MG63 (cell line): ENCODE results near the gene SOBP. TPM values are rescaled to one million over a fixed set of nuclear protein-coding genes. Genes with fewer than 3 reads are reported as not detected.
A peak's percentile ranks its signal among the peaks of the same experiment; 100 is the strongest.

Experiments
- DNase-seq: peaks from one replicate; pipeline ENCODE4 v3.0.0-alpha.2; 2020
- H3K27me3 ChIP-seq: fragments of 250-450 bp; sonication (Bioruptor Pico); 2 replicates; pipeline ENCODE4 v1.5.1; 2020; ENCODE audit warnings: mild to moderate bottlenecking, moderate library complexity
- H3K36me3 ChIP-seq: fragments of 250-450 bp; sonication (Bioruptor Pico); 2 replicates; pipeline ENCODE4 v1.5.1; 2020; ENCODE audit warnings: mild to moderate bottlenecking, moderate library complexity
- H3K4me3 ChIP-seq: fragments of 250-450 bp; sonication (Bioruptor Pico); 2 replicates; pipeline ENCODE4 v1.5.1; 2020; ENCODE audit warnings: mild to moderate bottlenecking, moderate library complexity
- H3K9me3 ChIP-seq: fragments of 250-450 bp; sonication (Bioruptor Pico); 2 replicates; pipeline ENCODE4 v1.5.1; 2020; ENCODE audit warnings: mild to moderate bottlenecking, moderate library complexity
- total RNA-seq: library from RNA; depleted of rRNA; stranded (reverse); fragments of >200 nt; shearing (Covaris generic); gene quantifications from 2 replicates; pipeline ENCODE4 v1.2.3, GENCODE V29; 2014; ENCODE audit warnings: low replicate concordance

SOBP gene
- total RNA-seq, 1 experiment from 2014 or later: 0.69 TPM

DNA sequence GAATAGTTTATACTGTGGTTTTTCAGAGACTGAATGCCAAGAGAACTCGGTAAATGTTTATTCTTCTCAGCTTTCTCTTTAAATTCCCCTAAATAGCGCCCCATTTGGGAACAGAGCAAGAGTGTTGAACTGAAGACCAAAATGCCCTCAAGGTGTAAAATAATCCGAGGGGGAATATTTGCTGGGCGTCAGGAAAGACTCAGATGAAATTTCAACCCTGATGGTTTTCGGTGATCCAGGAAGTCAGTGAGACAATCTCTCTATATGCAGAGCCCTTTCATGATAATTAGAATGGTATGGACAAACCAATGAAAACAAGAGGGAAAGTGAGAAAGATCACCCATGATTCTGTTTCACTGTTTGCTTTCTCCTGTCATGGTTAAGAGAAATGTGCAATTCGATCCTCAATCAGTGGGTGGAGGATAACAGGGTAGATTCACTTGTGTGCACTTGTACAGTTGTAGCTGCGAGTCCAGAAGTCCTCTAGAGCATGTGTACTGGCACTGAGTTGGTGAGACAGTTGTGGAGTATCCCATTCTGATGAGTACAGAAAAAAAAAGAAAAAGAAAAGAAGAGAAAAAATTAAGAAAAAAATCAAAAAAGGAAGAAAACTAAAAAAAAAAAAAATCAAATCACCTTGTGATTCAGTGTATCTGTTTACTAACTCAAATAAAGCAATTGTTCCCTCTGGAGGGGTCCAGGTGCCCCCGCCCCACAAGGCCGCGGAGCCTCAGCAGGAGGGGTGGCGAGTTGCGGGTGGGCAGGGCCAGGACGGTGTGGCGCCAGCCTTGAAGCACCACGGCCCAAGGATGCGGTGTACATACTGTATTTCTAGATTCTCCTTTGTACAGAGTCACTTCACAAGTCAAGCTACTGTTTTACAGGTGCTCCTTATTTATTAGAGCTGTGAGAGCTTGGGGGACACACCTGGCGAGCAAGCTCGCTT, 169.3 kb downstream of the SOBP start:
- Histone ChIP-seq H3K4me3 (peak overlapping the region; percentile 27), H3K36me3 (no peaks in the 10 kb centered on the region)
- no peak for DNase-seq

DNA sequence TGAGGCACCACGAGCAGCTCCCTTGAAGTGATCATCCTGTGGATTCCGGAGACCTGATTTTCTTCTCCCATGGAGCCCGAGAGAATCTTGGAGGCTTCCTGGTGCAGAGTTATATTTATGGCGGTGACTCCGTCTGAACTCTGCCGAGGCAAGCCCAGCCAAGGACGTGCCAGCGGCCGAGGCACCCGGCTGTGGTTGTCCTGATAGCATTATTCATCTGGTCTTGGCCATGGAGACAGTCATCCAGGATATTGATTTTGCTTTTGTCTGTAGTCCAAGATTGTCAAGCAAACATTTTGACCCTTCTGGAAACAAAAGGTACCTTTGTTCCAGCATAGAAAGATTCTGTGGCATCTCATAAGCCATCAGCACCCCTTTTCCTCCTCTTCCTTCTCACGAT, 170.9 kb downstream of the SOBP start:
- DNase-seq: no peak
- no peaks in the 10 kb centered on the region for H3K9me3 ChIP-seq
- no peaks in the 10 kb centered on the region for H3K36me3 ChIP-seq
- H3K4me3 ChIP-seq: no peak overlapping the region
- H3K27me3 ChIP-seq: no peaks in the 10 kb centered on the region

More for the DNA sequence above, 169.3 kb downstream of the SOBP start:
- no peaks in the 10 kb centered on the region for H3K9me3 ChIP-seq
- no peaks in the 10 kb centered on the region for H3K27me3 ChIP-seq

DNA sequence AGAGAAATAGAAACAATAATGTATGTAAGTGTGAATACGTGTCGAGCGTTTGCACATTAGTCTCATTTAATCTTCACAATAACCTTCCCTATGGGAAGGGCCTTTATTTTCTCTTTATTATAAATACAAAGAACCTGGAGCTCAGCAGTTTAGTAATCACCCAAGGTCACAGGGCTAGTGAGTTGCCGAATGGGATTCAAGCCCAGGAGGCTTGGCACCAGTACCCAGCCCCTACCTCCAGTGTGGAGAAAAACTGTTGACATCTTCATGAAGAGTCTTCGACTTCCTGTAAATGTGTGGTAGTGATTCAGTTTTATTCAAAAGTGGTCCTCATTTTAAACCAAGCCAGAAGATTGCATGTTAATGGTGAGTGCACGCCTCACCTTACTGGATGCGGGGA, 171.4 kb downstream of the SOBP start:
- H3K36me3 ChIP-seq: no peaks in the 10 kb centered on the region
- no peaks in the 10 kb centered on the region for H3K27me3 ChIP-seq
- no peak overlapping the region for H3K4me3 ChIP-seq
- peak; percentile 39 for DNase-seq
- no peaks in the 10 kb centered on the region for H3K9me3 ChIP-seq

- no peak for DNase-seq
- no peaks in the 10 kb centered on the region for H3K36me3 ChIP-seq
- no peaks in the 10 kb centered on the region for H3K9me3 ChIP-seq
Measured at GRCh38 chr6:107662333-107662732, 172.4 kb downstream of the SOBP start.

DNA sequence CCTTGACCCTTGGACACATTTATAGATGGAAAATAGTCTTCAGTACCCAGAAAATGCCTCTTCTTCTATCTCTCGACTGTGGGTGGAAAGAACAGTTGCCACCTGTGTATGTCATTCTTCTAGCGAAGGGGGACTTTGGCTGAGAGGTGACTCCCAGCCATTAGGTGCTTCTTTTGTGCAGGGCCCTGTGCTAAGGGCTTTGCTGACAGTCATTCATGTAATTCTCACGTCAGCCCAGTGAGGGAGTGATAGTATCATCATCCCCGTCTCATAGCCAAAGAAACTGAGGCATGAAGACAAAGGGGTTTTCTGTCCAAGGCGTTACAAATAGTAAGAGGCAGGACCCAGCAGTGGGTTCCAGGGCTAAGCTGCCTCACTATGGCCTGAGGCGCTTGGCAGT, 173.4 kb downstream of the SOBP start:
- Histone ChIP-seq H3K27me3 (no peaks in the 10 kb centered on the region), H3K36me3 (no peaks in the 10 kb centered on the region), H3K4me3 (no peak overlapping the region), H3K9me3 (no peaks in the 10 kb centered on the region)
- no peak for DNase-seq

More at GRCh38 chr6:107662333-107662732, 172.4 kb downstream of the SOBP start:
- Histone ChIP-seq H3K27me3 (no peaks in the 10 kb centered on the region), H3K4me3 (no peak overlapping the region)

GRCh38 chr6:107665382-107665781, 175.5 kb downstream of the SOBP start:
- Histone ChIP-seq H3K4me3 (no peak overlapping the region), H3K9me3 (no peaks in the 10 kb centered on the region), H3K27me3 (no peaks in the 10 kb centered on the region), H3K36me3 (no peaks in the 10 kb centered on the region)
- peak; percentile 52 for DNase-seq

DNA sequence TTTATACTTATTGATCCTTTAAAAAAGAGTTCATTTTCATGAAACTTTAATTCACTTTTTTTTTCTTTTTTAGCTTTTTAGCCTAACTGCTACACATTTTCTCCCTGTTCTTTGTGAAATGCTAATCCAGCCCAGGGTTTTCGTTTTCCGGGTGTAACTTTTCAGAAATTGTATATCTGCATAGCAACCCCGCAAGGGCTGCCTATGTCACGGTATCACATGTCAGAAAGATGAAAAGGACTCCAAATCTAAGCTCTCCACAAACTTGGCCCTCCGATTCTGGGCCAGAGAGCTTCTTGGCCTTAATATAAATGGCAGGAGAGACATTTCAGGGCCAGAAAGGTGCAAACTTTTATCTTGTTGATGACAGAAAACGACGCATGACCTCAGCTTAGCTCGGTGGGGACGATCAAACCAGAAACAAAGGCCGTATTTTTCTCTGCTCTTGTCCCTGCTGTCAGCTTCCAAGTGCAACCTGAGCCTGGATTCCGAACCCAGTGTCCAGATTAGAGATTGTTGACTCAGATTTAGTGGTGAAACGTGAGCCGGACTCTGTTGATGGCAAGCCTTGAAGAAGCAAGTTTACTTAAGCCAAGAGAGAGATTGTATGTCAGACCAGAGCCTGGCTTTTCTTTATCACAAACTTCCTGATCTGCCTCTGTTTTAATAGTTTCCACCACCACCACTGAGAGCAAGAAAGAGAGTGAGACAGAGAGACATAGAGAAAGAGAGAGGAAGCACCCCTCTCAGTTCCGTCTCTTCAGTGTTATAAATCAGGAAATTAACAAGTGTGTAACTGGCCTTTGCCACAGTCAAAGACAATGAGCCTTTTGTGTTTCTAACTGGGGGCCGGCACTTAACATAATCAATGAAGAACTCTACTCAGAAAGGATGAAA, 176.4 kb downstream of the SOBP start:
- no peaks in the 10 kb centered on the region for H3K9me3 ChIP-seq
- no peak overlapping the region for H3K4me3 ChIP-seq
- no peak for DNase-seq
- H3K27me3 ChIP-seq: no peaks in the 10 kb centered on the region
- no peaks in the 10 kb centered on the region for H3K36me3 ChIP-seq

- no peak for DNase-seq
- Histone ChIP-seq H3K36me3 (no peaks in the 10 kb centered on the region), H3K4me3 (no peak overlapping the region), H3K9me3 (no peaks in the 10 kb centered on the region), H3K27me3 (no peaks in the 10 kb centered on the region)
Measured at GRCh38 chr6:107666981-107667601, 177.2 kb downstream of the SOBP start.

- H3K4me3 ChIP-seq: no peak overlapping the region
- no peak for DNase-seq
Measured at GRCh38 chr6:107667790-107668189, 177.9 kb downstream of the SOBP start.

GRCh38 chr6:107668743-107669474, 179.0 kb downstream of the SOBP start:
- no peaks in the 10 kb centered on the region for H3K27me3 ChIP-seq
- no peaks in the 10 kb centered on the region for H3K36me3 ChIP-seq
- DNase-seq: no peak
- no peak overlapping the region for H3K4me3 ChIP-seq
- H3K9me3 ChIP-seq: no peaks in the 10 kb centered on the region

More at GRCh38 chr6:107667790-107668189, 177.9 kb downstream of the SOBP start:
- no peaks in the 10 kb centered on the region for H3K36me3 ChIP-seq
- H3K27me3 ChIP-seq: no peaks in the 10 kb centered on the region
- H3K9me3 ChIP-seq: no peaks in the 10 kb centered on the region

DNA sequence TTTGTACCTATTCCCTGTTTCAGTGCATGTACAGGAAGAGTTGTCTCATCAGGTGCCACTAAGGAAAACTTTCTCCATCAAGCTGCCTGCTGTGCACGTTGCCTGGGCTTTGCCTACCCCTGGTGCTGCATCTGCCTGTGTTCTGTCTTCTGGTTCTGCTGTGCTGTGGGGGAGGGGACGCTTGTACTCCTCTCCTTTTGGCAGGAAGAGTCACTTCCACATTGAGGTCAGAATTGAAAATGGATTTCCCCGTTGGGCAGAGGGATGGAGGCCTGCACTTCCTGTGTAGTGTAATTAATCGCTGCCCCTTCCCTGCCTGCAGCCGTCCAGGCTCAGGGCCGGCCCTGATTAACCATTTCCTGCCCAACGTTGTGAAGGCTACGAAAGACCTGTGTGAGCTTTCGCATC, 180.9 kb downstream of the SOBP start:
- H3K9me3 ChIP-seq: no peaks in the 10 kb centered on the region

GRCh38 chr6:107673076-107673494, 183.2 kb downstream of the SOBP start:
- DNase-seq: no peak
- no peaks in the 10 kb centered on the region for H3K36me3 ChIP-seq
- H3K27me3 ChIP-seq: no peaks in the 10 kb centered on the region
- no peaks in the 10 kb centered on the region for H3K9me3 ChIP-seq
- H3K4me3 ChIP-seq: no peak overlapping the region

More for the DNA sequence above, 180.9 kb downstream of the SOBP start:
- DNase-seq: peak; percentile 20
- no peaks in the 10 kb centered on the region for H3K27me3 ChIP-seq
- H3K36me3 ChIP-seq: no peaks in the 10 kb centered on the region
- no peak overlapping the region for H3K4me3 ChIP-seq

GRCh38 chr6:107674995-107675738, 185.2 kb downstream of the SOBP start:
- Histone ChIP-seq H3K27me3 (no peaks in the 10 kb centered on the region), H3K4me3 (no peak overlapping the region), H3K36me3 (no peaks in the 10 kb centered on the region), H3K9me3 (no peaks in the 10 kb centered on the region)
- peak; percentile 76 for DNase-seq

DNA sequence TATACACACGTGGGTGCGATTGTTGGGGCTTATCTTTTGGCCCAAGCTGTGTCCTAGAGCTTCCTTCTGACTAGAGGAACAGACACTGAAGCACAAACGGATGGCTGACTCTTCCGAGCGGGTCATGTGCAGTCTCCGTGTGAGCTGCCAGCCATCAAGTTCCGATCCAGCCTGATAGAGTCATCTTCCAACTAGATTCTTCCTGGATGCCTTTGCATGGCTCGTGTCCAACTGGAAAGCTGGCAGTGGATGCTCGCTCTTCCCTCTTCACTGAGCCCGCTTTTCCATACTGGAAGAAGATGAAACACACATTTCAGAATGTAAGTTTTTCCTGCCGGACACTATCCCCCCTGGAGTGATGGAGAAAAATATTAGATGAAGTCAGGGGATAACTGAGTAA, 186.1 kb downstream of the SOBP start:
- no peak for DNase-seq

DNA sequence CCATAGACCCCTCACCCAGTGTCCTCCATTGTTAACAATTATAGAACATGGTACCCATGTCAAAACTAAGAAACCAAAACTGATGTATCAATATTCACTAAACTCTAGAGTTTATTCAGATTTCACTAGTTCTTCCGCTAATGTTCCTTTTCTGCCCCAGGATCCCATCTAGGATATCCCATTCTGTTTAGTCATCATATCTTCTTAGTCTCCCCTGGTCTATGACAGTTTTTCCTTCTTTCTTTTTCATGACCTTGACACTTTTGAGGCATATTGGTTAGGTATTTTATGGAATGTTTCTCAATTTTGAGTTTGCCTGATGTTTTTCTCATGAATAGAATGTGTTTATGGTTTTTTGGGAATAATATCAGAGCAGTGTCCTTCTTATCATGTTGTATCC, 187.5 kb downstream of the SOBP start:
- Histone ChIP-seq H3K36me3 (no peaks in the 10 kb centered on the region), H3K4me3 (no peak overlapping the region), H3K27me3 (no peaks in the 10 kb centered on the region), H3K9me3 (no peaks in the 10 kb centered on the region)
- DNase-seq: no peak

More for the DNA sequence above, 186.1 kb downstream of the SOBP start:
- H3K4me3 ChIP-seq: no peak overlapping the region
- H3K36me3 ChIP-seq: no peaks in the 10 kb centered on the region
- H3K9me3 ChIP-seq: no peaks in the 10 kb centered on the region
- no peaks in the 10 kb centered on the region for H3K27me3 ChIP-seq
